ENCODE measurements around the gene FRMD4A. TPM values are rescaled to one million over a fixed set of nuclear protein-coding genes. Genes with fewer than 3 reads are reported as not detected.

FRMD4A gene
- polyA plus RNA-seq, 1 of the 3 experiments (the other 2 are of a cell fraction): 37.7 TPM

GRCh38 chr10:14114791-14115190 lies 215.9 kb downstream of the FRMD4A start:
- ChIA-PET CTCF (interaction anchor here (0.7 to 2.5 kb wide), 2 partner anchors 21 to 32 kb away, joined by 3 to 7 read pairs; no protein-coding TSS in a partner anchor), POLR2A (no interaction called here)
- DNase-seq: no peak
- Histone ChIP-seq H3K27me3 (ENCODE audit: insufficient read depth) (no peaks in the 10 kb centered on the region; the same call in 1 of the 2 replicates), H3K4me3 (ENCODE audit: low read depth in 2 of 2, low read length in 1 of 2) (no peak overlapping the region), H3K9me3 (no peaks in the 10 kb centered on the region), H3K27ac (ENCODE audit: low read depth in 2 of 2, low read length in 1 of 2) (no peak overlapping the region), H3K4me2 (no peak overlapping the region), H3F3A (replicated peaks; ENCODE audit: insufficient read depth) (no peaks in the 10 kb centered on the region), H3K4me1 (ENCODE audit: control insufficient read depth in 1 of 2, insufficient read depth in 2 of 2, low read depth in 1 of 2, low read length in 1 of 2) (no peaks in the 10 kb centered on the region; a peak in 1 of 4 replicates), H3K36me3 (replicated peaks in 1 of 2; ENCODE audit: control insufficient read depth in 1 of 2, insufficient read depth in 2 of 2, low read length in 1 of 2) (no peaks in the 10 kb centered on the region), H3K9ac (no peak overlapping the region), H2AFZ (ENCODE audit: low read depth) (no peak overlapping the region), H4K20me1 (ENCODE audit: insufficient read depth) (no peaks in the 10 kb centered on the region), H3K79me2 (ENCODE audit: insufficient read depth) (no peaks in the 10 kb centered on the region), H3K9me2 (no peaks in the 10 kb centered on the region)
- TF ChIP-seq TCF12 (IDR thresholded peaks at IDR 0.05): no peak
- 52% methylated on average over 2 of the region's 2 CpGs for WGBS (ENCODE audit: low lambda C conversion rate)

GRCh38 chr10:14112056-14112455 lies 218.7 kb downstream of the FRMD4A start:
- Histone ChIP-seq H3K9ac (no peak overlapping the region), H3K4me2 (no peak overlapping the region), H3K36me3 (replicated peaks in 1 of 2; ENCODE audit: control insufficient read depth in 1 of 2, insufficient read depth in 2 of 2, low read length in 1 of 2) (no peaks in the 10 kb centered on the region), H3K4me3 (ENCODE audit: low read depth in 2 of 2, low read length in 1 of 2) (no peak overlapping the region), H3K27ac (ENCODE audit: low read depth in 2 of 2, low read length in 1 of 2) (no peak overlapping the region), H3F3A (replicated peaks; ENCODE audit: insufficient read depth) (no peaks in the 10 kb centered on the region), H4K20me1 (ENCODE audit: insufficient read depth) (no peaks in the 10 kb centered on the region), H3K4me1 (ENCODE audit: control insufficient read depth in 1 of 2, insufficient read depth in 2 of 2, low read depth in 1 of 2, low read length in 1 of 2) (peaks cover 0 to 3% of the 10 kb centered on the region in 2 experiments; a peak in 2 of 4 replicates), H3K9me3 (no peaks in the 10 kb centered on the region), H3K27me3 (ENCODE audit: insufficient read depth) (no peaks in the 10 kb centered on the region; the same call in 1 of the 2 replicates), H3K9me2 (no peaks in the 10 kb centered on the region), H2AFZ (ENCODE audit: low read depth) (no peak overlapping the region), H3K79me2 (ENCODE audit: insufficient read depth) (no peaks in the 10 kb centered on the region)
- 82% methylated on average over 5 of the region's 5 CpGs for WGBS (ENCODE audit: low lambda C conversion rate)
- POLR2A ChIA-PET: no interaction called here
- CTCF ChIA-PET: interaction anchor here (0.6 kb wide), 1 partner anchor 220 kb away, joined by 3 read pairs; no protein-coding TSS in a partner anchor
- no peak for DNase-seq
- no peak for TF ChIP-seq FOSL2 (IDR thresholded peaks at IDR 0.05; ENCODE audit: borderline replicate concordance, low read depth)

- Histone ChIP-seq H3K4me1 (ENCODE audit: control insufficient read depth in 1 of 2, insufficient read depth in 2 of 2, low read depth in 1 of 2, low read length in 1 of 2) (peaks cover 0 to 3% of the 10 kb centered on the region in 2 experiments; a peak in 2 of 4 replicates), H3K27me3 (ENCODE audit: insufficient read depth) (no peaks in the 10 kb centered on the region; the same call in 1 of the 2 replicates), H3K4me2 (no peak overlapping the region), H2AFZ (ENCODE audit: low read depth) (no peak overlapping the region), H3K36me3 (replicated peaks in 1 of 2; ENCODE audit: control insufficient read depth in 1 of 2, insufficient read depth in 2 of 2, low read length in 1 of 2) (no peaks in the 10 kb centered on the region), H3K79me2 (ENCODE audit: insufficient read depth) (no peaks in the 10 kb centered on the region), H3K27ac (ENCODE audit: low read depth in 2 of 2, low read length in 1 of 2) (no peak overlapping the region), H3F3A (replicated peaks; ENCODE audit: insufficient read depth) (no peaks in the 10 kb centered on the region), H3K9ac (no peak overlapping the region), H3K9me2 (no peaks in the 10 kb centered on the region), H3K9me3 (no peaks in the 10 kb centered on the region), H3K4me3 (ENCODE audit: low read depth in 2 of 2, low read length in 1 of 2) (no peak overlapping the region), H4K20me1 (ENCODE audit: insufficient read depth) (no peaks in the 10 kb centered on the region)
- 51% methylated on average over 1 of the region's 1 CpG for WGBS (ENCODE audit: low lambda C conversion rate)
- CTCF ChIA-PET: interaction anchor here (0.6 to 0.9 kb wide), 2 partner anchors 89 to 221 kb away, joined by 3 read pairs; no protein-coding TSS in a partner anchor
- TF ChIP-seq CHD2 (IDR thresholded peaks at IDR 0.05; ENCODE audit: low read length, partially characterized antibody): no peak
- TF ChIP-seq MEF2A (IDR thresholded peaks at IDR 0.05; ENCODE audit: borderline replicate concordance, low read depth): no peak
- no peak for TF ChIP-seq REST (IDR thresholded peaks at IDR 0.05; ENCODE audit: low read depth, low read length)
- TF ChIP-seq CTCF (IDR thresholded peaks at IDR 0.05): no peak
- no peak for TF ChIP-seq PBX3 (IDR thresholded peaks at IDR 0.05)
- no peak for TF ChIP-seq EP300 (IDR thresholded peaks at IDR 0.05; ENCODE audit: borderline replicate concordance in 1 of 2, low read depth in 1 of 2, low read length in 1 of 2)
- no peak for TF ChIP-seq FOXJ3 (CRISPR knock-in tag; IDR thresholded peaks at IDR 0.05)
- no peak for TF ChIP-seq RAD21 (IDR thresholded peaks at IDR 0.05; ENCODE audit: low read length)
- no peak for TF ChIP-seq TEAD4 (IDR thresholded peaks at IDR 0.05; ENCODE audit: borderline replicate concordance, insufficient read depth)
- TF ChIP-seq TCF12 (IDR thresholded peaks at IDR 0.05): no peak
- no peak for TF ChIP-seq NFIC (IDR thresholded peaks at IDR 0.05; ENCODE audit: borderline replicate concordance)
- TF ChIP-seq SMC3 (IDR thresholded peaks at IDR 0.05; ENCODE audit: low read depth, low read length): no peak
- POLR2A ChIA-PET: interaction anchor here (0.7 kb wide), 1 partner anchor 62 kb away, joined by 3 read pairs; no protein-coding TSS in a partner anchor
- no peak for DNase-seq
Observed at GRCh38 chr10:14111208-14111607, 219.5 kb downstream of the FRMD4A start.
